ENCODE results near the gene FRMD8.

The FRMD8 gene

DNA sequence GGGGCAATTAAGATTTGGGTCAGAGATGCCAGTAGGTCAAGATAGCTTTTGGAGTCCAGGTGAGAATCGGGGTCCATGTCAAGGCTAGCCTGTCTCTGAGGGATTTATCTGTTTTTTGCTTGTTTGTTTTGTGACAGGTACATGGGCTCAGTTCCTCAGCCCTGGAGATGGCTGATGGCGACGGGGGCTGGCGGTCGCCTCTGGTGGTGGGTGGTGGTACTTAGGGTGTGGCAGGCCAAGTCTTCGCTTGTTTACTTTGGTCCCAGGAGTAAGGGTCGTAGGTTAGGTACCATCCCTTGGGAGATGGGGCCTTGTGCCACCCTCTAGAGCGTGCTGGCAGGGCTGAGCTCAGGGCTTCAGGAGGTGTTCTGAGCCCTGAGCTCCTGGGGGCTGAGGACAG, 8.7 kb upstream of the FRMD8 start:
- no peak overlapping the region for H3K4me3 ChIP-seq (ENCODE audit: low read depth, low read length)
- TF ChIP-seq, protein P1, sequence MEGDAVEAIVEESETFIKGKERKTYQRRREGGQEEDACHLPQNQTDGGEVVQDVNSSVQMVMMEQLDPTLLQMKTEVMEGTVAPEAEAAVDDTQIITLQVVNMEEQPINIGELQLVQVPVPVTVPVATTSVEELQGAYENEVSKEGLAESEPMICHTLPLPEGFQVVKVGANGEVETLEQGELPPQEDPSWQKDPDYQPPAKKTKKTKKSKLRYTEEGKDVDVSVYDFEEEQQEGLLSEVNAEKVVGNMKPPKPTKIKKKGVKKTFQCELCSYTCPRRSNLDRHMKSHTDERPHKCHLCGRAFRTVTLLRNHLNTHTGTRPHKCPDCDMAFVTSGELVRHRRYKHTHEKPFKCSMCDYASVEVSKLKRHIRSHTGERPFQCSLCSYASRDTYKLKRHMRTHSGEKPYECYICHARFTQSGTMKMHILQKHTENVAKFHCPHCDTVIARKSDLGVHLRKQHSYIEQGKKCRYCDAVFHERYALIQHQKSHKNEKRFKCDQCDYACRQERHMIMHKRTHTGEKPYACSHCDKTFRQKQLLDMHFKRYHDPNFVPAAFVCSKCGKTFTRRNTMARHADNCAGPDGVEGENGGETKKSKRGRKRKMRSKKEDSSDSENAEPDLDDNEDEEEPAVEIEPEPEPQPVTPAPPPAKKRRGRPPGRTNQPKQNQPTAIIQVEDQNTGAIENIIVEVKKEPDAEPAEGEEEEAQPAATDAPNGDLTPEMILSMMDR (IDR thresholded peaks at IDR 0.05; ENCODE audit: low read depth, low read length): no peak
- TF ChIP-seq, protein P2, sequence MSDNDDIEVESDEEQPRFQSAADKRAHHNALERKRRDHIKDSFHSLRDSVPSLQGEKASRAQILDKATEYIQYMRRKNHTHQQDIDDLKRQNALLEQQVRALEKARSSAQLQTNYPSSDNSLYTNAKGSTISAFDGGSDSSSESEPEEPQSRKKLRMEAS (IDR thresholded peaks at IDR 0.05; ENCODE audit: low read depth, low read length): no peak
- TF ChIP-seq POLR2A (IDR thresholded peaks at IDR 0.05; ENCODE audit: extremely low read depth, insufficient read length) (no peak), MYC (IDR thresholded peaks at IDR 0.05; ENCODE audit: low read depth, low read length) (no peak)
- no peak for DNase-seq (ENCODE audit: low read depth)

DNA sequence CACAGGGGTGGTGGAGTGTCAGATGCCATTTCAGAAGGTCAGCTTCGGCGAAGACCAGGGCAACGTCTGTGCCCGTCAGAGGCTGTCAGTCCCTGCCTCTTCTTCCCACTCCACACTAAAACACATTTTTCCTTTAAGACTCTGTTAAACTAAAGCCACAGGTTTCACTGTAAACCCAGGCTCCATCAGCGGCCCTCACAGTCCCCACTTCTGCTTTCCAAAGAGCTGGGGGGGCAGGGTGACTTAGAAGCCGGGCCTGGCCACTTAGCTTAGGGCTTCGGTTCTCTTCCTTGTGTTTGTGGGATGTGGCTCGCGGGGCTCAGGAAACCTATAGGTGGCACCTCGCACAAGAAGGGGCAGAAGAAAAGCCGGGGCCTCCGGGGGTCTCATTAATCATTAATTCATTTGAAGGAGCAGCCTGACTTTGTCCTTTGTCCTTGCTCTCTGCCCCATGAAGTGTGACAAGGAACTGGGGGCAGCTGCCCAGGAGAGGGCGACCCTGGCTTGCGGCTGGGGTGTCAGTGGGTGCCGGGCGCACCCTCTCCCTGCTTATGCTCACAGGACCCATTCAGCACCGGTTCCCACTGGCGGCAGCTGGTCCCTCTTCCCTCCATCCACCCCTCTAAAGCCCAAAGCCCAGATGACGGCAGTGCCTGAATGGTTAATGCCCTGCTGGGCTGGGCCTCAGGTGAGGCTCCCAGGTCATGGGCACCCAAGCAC, 8.1 kb upstream of the FRMD8 start:
- TF ChIP-seq POLR2A (IDR thresholded peaks at IDR 0.05; ENCODE audit: extremely low read depth, insufficient read length) (no peak), MYC (IDR thresholded peaks at IDR 0.05; ENCODE audit: low read depth, low read length) (no peak)
- TF ChIP-seq, protein P1 (IDR thresholded peaks at IDR 0.05; ENCODE audit: low read depth, low read length): peak; percentile 30
- TF ChIP-seq, protein P2 (IDR thresholded peaks at IDR 0.05; ENCODE audit: low read depth, low read length): 0 out of 2 replicates have a peak, but pooled peaks have one; percentile 6
- H3K4me3 ChIP-seq (ENCODE audit: low read depth, low read length): no peak overlapping the region
- DNase-seq (ENCODE audit: low read depth): peak; percentile 83

DNA sequence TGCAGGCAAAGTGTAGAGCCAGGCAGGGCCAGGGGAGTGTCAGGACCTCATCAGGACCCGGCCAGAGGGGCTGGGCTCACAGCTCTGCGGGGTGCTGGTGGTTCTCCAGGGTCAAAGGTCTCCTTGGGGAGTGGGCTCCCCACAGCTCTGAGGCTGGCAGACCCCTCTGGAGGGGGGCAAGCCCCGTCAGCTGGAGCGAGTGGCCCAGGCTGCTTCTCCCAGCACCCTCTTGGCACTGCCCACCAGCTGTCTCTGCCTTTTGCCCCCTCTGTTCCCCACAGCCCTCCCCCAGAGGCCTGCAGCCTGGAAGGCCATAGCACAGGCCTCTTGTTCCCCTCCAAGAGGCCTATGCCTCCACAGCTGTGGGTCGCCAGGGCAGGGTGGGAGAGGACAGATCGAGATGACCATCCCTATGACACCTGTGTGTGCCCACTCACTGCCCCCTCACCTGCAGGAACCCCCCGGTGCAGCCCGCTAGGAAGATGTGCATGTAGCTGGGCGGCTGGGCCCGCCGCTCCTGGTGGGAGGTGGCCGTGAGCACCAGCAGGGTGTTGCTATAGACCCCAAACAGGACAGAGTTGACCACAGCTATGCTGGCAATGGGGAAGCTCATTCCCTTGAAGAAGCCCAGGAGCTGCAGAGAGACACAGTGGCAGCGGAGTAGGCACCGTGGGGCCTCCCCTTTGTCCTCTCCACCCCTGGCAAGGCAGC, 7.4 kb upstream of the FRMD8 start:
- no peak overlapping the region for H3K4me3 ChIP-seq (ENCODE audit: low read depth, low read length)
- DNase-seq (ENCODE audit: low read depth): no peak
- no peak for TF ChIP-seq POLR2A (IDR thresholded peaks at IDR 0.05; ENCODE audit: extremely low read depth, insufficient read length)
- no peak for TF ChIP-seq MYC (IDR thresholded peaks at IDR 0.05; ENCODE audit: low read depth, low read length)
- TF ChIP-seq, protein P2 (IDR thresholded peaks at IDR 0.05; ENCODE audit: low read depth, low read length): no peak
- TF ChIP-seq, protein P1 (IDR thresholded peaks at IDR 0.05; ENCODE audit: low read depth, low read length): no peak

DNA sequence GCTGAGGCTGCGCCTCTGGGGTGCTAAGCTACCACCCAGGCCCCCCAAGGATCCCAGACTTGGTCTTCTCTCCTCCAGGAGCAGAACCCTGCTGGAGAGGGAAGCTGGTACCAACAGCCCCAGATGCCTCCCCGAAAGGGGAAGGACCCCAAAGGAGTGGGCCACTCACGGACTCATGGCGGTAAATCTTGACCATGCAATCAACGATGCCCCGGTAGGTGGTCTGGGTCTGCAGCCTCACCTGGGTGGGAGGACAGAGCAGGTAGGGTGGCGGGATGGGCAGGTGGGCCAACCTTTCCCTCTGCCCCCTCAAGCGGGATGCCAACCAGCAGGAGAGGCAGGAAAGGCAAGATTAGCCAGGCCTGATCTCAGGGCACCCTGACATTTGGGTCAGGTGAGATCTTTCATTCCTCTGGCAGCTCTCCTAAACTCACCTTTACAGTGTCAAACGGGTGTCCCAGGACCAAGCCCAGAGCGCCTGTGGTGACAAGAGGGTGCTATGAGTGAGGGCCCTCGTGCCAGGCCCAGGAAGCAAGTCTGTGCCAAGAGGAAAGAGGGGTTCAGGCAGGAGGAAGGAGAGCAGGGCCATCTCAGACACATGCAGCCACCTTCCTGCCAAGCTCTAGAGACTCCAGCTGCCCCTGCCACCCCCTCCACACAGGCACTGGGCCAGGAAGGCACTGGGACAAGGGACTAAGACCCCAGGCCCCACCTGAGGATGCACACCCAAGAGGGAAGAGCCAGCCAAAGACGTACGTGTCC, 6.6 kb upstream of the FRMD8 start:
- H3K4me3 ChIP-seq (ENCODE audit: low read depth, low read length): no peak overlapping the region
- TF ChIP-seq, protein P1 (IDR thresholded peaks at IDR 0.05; ENCODE audit: low read depth, low read length): no peak
- TF ChIP-seq, protein P2 (IDR thresholded peaks at IDR 0.05; ENCODE audit: low read depth, low read length): no peak
- TF ChIP-seq MYC (IDR thresholded peaks at IDR 0.05; ENCODE audit: low read depth, low read length): no peak
- TF ChIP-seq POLR2A (IDR thresholded peaks at IDR 0.05; ENCODE audit: extremely low read depth, insufficient read length): no peak
- no peak for DNase-seq (ENCODE audit: low read depth)

DNA sequence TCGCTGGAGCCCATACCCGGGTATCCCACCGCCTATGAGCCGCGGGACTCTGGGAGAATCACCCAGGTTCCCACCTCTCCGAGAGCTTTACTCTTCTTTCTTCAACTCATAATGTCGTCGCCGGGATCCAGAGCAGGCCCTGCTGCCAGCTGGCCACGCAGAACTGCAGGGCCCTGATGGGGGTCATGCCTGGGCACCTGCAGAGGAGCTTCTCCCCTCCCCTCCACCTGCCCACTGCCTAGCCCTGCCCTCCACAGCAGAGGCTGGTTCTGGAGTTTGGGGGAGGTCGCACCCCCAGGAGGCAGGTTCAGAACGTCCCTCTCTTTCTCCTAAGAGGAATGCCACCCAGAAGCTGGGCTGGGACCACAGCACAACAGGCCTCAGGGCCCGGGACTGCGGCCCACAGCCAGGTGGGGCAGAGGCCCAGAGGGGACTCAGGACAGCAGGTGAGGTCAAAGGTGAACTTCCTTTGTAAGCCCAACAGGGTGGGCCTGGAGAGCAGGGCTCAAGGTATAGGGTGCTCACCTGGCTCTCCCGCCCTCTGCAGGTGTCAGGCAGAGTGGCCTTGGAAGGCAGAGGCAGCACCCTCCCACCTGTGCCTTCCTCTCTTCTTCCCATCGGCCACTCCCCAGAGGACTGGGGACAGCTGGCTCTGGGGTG, 5.8 kb upstream of the FRMD8 start:
- no peak overlapping the region for H3K4me3 ChIP-seq (ENCODE audit: low read depth, low read length)

More for the DNA sequence above, 5.8 kb upstream of the FRMD8 start:
- TF ChIP-seq POLR2A (IDR thresholded peaks at IDR 0.05; ENCODE audit: extremely low read depth, insufficient read length) (no peak), MYC (IDR thresholded peaks at IDR 0.05; ENCODE audit: low read depth, low read length) (no peak)
- TF ChIP-seq, protein P2 (IDR thresholded peaks at IDR 0.05; ENCODE audit: low read depth, low read length): no peak
- TF ChIP-seq, protein P1 (IDR thresholded peaks at IDR 0.05; ENCODE audit: low read depth, low read length): no peak
- DNase-seq (ENCODE audit: low read depth): no peak
